OCI-LY1 (cell line): Measurements from ENCODE around the gene BORCS6.

ENCODE experiments used
- CTCF ChIP-seq: fragments of 200-600 bp; sonication (generic), shearing (Covaris generic); IDR thresholded peaks from 2 replicates; pipeline ENCODE4 v1.5.1; 2017; ENCODE audit warnings: mild to moderate bottlenecking, antibody characterized with exemption, low read length, moderate library complexity, mixed read lengths
- EZH2 ChIP-seq: fragments of 200-600 bp; sonication (generic), shearing (Covaris generic); IDR thresholded peaks from 2 replicates; pipeline ENCODE4 v1.8.0; 2017; ENCODE audit warnings: borderline replicate concordance, mixed run types, mild to moderate bottlenecking, antibody characterized with exemption, low read length, moderate library complexity, mixed read lengths

- TF ChIP-seq CTCF = no peak
- no peak for TF ChIP-seq EZH2
These were observed 49.6 kb downstream of the BORCS6 start for GRCh38 chr17:8140065-8141029.
